NCI-H1417 treated with DMSO at 0.1 percent for 48 hours (cell line): ENCODE data around the gene COL26A1.
"Not testable (repeated sequence)": the region's sequence is repeated elsewhere in the genome, so short reads cannot be mapped to it uniquely, and the experiment has no call there.

Source experiments
- DNase-seq: peaks from one replicate; lab custom pipeline; 2025; lab: John Stamatoyannopoulos, UW

Gene COL26A1

DNA sequence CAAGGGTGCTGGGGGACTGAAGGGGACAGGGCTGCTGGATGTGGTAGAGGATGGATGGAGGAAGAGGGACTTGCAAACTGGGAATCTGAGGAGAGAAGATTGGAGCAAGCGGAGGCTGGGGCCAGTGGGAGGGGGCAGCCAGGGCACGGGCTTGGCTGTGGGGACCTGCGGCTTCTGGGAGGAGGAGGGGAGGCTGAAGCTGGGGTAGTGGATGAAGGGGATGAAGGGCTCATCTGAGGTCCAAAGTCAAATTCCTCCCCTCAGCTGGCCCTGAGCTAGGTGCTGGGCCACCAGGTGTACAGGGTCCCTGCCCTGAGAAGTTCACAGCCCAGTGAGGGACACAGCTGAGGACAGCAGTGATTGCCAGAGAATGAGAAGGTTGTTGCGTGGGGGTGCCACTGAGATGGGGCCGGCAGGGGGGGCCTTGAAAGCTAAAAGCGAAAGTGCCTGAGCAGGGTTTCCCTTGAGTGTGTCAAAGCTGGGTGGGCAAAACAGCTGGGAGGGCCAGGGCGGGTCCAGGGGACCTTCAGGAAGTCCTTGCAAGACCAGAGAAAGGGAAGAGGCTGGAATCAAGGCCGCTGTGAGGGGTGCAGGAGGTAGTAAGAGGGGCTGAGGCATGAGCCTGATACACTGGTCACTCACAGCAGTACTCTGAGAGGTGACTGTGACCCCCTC lies 191.2 kb downstream of the COL26A1 start:
- no peak for DNase-seq

DNA sequence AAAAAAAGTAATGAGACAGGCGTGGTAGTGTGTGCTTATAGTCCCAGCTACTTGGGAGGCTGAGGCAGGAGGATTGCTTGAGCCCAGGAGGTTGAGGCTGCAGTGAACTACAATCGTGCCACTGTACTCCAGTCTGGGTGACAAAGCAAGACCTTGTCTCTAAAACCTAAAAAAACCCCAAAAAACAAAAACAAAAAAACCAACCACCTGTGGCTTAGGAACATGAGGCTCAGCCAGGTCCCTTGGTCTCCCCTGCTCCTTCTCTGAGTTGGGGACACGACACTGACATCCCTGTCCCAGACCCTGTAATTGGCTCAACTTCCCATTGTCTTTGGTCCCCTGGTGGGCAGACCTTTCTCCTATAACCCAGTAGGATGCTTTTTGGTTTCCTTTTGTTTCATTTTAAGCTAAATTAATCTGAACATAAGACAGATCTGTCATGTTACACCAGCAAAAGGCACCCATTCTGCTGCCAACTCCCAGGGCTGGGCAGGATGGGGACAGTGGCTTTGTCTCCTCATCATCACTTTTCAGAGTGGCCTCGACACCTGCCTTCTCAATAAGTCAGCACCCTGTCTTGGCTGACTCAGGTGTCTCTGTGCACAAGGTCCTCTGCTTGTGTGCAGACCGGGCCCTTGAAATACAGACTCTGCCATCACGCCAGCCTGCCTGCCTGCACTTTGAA lies 192.1 kb downstream of the COL26A1 start:
- no peak for DNase-seq

DNA sequence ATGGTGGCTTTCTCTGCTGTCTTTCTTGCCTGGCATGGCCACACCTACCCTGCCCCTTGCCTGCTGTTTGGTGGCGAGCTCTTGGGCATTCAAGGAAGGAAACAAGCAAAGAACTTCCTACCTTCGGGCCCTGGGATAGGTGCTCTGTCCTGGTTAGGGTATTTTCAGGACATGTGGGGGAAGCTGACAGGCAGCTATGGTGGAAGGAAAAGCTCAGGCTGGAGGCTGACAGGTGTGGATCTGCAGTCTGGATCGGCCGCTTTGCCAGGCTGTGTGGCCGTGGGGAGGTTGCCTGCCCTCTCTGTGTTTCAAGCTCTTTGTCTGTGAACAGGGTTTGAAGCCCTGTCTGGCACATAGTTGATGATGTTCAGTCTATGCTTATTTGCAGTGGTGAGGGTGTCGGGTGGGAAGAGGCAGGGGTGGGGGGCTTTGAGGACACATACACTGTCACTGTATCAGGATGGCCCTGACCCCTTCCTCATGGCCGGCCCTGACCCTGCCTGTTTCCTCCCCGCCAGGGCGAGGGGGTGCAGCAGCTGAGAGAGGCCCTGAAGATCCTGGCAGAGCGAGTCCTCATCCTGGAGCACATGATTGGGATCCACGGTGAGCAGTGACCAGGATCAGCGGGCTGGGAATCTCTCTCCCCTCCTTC lies 192.7 kb downstream of the COL26A1 start:
- DNase-seq, result no peak

DNA sequence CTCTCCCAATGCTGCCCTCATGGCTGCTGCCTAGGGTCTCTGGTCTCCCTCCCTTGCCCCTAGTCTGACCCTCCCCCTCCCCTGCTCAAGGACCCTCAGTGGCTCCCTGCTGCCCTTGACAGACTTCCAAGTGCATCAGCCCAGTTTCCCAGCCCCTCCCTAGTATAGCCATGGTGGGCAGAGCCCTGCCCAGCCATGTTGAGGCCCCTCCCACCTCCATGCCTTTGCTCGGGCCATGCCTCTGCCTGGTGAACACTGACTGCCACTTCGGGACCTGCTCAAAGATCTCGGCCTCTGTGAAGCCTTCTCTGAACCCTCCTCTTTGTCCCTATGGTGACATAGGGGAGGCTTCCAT lies 193.2 kb downstream of the COL26A1 start:
- DNase-seq, result no peak

DNA sequence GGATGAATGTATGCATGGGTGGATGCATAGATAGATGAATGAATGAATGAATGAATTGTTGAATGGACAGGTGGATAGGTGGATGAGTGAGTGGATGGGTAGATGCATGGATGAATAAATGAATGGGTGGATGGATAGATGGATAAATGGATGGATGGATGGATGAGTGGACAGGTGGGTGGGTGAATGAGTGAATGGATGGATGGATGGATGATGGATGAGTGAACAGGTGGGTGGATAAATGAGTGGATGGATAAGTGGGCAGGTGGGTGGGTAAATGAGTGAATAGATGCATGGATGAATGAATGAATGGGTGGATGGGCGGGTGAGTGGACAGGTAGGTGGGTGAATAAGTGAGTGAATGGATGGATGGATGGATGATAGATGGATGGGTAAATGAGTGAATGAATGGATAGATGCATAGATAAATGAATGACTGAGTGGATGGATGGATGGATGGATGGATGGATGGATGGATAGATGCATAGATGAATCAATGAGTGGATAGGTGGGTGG lies 193.8 kb downstream of the COL26A1 start:
- DNase-seq, result no peak

- DNase-seq, result no peak
These were observed 194.7 kb downstream of the COL26A1 start for GRCh38 chr7:101557421-101557820.

DNA sequence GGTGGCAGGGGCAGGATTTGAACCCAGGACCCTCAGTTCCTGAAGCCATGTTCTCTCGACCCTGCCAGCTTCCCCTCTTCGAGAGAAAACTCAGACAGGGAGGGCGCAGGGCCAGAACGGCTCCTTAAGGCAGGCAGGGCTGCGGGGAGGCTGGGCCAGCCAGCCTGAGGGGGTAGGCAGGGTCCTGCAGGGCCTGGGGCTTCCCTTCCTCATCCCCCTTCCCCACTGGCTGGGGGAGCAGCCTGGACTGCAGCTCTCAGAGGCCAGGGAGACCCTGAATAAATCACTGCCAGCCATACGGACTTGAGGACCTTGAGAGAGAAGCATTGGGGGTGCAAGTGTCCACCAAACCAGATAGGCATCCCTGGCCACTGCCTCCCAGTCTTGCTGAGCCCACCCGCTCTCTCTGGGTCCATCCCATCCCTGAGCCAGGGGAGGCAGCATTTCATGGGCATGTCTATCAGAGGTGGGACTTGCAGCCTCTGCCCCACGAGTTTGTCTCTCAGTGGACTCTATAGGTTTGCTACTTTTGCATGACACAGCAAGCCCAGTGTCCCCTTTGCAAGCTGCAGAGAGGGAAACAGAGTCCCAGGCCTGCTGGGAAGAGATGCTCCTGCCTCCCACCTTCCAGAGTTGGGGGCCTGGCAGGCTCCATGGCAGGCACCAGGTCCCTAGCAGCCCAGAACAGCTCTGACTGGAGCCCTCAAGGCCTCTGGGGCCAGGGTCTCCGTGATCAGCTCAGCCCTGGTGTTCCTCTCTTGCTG lies 195.5 kb downstream of the COL26A1 start:
- no peak for DNase-seq

- DNase-seq, result no peak
These were observed 196.2 kb downstream of the COL26A1 start for GRCh38 chr7:101558742-101559325.

DNA sequence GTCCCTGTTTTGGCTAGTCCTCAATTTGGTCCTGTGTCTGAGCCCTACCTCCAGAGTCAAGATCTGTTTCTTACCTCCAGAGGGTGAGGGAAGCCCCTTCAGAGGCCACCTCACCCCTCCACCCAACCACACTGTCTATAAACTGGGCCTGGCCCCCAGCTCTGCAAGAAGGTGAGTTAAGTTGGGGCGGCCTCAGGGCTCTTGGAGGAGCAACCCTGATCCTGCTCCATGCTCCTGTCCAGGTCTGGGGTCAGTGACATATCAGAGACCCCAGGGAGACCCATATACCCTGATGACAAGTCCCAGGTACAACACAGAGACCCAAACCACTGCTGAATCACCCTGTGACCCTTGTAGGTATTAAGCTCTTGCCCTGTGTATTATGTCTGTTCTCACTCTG lies 196.9 kb downstream of the COL26A1 start:
- no peak for DNase-seq

- DNase-seq, result not testable (repeated sequence)
These were observed 197.3 kb downstream of the COL26A1 start for GRCh38 chr7:101560021-101560420.

DNA sequence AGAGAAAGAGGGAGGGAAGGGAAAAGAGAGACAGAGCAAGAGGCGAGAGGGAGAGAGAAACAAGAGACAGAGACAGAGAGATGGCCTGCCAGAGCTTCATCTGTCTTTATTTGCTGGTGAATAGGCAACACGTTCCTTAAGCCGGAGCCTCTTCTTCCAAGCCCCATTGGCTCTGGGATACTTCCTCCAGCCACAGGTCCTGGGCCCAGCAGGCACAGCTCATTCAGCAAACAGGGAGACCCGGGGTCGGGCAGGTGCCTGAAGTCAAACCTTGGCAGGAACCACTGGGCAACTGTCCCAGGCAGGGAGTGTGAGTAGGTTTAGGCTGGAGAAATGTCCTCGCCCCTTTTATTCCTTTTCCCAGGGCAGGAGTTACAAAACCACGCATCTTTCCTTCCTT lies 198.2 kb downstream of the COL26A1 start:
- DNase-seq, result no peak

GRCh38 chr7:101561293-101561692 lies 198.6 kb downstream of the COL26A1 start:
- DNase-seq, result not testable (repeated sequence)

GRCh38 chr7:101562531-101563197 lies 200.0 kb downstream of the COL26A1 start:
- DNase-seq, result no peak

DNA sequence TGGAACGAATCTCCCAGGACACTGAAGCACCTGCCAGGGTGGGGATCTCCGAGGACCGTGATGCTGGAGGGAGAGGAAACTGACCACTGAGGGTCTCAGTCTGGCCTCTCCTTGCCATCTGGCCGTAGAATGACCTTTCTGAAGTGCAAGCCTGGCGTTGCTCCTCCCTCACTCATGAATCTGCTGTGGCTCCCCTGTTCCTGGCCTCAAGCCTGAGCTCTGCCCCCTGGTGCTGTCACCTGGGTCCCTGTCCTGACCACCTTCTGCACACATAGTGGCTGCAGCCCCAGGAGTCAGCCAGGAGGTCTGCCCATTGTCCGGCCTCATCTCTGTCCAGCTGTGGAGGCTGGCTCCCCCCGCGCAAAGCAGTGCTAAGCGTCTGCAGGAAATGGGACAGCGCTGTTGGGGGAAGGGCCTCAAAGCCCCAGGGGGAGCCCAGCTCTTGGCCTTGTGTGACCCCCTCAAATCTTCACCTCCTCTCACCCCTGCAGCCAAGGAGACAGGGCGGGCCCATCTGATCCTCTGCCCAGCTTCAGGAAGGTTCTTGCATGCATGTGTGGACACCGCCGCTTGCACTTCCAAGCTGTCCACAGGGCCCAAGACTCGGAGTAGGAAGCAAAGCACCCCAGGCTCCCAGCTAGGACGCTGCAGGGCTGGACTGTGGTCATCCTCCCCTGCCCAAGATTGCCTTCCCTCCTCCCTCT lies 200.7 kb downstream of the COL26A1 start:
- DNase-seq, result no peak

DNA sequence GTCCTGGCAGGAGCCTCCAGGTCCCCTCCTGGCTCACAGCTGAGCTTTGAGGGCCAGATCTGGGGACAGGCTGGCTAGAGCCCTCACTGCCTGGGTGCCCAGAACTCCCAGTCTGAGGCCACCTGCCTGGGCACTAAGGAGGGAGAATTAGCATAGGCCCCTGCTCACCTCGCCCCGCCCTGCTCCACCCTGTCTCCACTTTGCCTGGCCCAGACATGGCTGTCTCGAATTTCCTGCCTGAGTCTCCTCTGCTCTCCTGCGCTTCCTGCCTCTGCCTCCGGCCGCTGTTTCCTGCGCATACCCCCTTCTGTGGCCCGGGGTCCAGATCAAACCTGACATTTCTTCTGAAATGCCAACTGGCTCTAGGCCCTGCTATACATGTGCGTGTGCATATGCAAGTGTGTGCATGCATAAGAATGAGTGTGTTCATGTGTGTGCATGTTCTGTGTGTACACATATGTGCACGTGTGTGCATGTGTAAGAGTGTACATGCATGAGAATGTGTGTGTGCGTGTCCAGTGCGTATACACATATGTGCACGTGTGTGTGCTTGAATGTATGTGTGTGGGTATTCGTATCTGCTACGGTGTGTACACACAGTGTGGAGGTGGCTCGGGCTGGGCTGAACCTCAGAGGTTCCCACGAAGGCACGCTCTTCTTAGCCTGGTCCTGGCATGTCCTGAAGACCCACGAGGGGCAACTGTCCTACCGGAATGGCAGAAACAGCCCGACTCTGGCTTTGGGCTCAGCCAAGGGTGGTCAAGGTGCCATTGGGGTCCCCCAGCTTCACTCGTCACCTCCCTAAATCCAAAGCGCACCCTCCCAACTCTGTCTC lies 201.5 kb downstream of the COL26A1 start:
- DNase-seq, result no peak

GRCh38 chr7:101564778-101565211 lies 202.1 kb downstream of the COL26A1 start:
- DNase-seq, result no peak

DNA sequence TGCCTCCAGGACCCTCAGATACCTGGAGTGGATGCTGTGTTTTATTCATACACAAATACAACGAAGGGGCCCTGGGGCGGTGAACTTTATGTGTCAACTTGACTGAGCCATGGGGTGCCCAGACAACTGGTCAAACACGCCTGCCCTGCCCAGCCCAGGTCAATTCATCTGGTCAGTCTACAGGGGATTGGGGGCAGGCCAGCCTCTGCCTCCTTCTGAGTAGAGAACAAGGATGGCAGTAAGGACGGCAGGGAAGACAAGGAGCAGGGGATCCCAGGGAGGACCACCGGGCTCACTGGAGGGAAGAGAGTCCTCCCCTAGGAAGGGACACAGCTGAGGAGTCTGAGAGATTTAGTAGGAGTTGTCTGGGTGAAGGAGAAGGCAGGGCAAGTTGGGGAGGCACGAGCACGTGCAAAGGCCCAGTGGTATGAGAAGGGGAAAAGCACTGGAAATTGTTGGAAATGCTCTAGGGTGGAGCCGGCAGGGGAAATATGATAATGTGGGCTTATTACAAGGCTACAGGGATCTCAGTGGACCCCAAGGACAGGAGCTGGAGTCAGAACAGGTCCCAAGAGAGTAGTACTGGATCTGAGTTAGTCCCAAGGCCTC lies 203.0 kb downstream of the COL26A1 start:
- DNase-seq, result no peak

DNA sequence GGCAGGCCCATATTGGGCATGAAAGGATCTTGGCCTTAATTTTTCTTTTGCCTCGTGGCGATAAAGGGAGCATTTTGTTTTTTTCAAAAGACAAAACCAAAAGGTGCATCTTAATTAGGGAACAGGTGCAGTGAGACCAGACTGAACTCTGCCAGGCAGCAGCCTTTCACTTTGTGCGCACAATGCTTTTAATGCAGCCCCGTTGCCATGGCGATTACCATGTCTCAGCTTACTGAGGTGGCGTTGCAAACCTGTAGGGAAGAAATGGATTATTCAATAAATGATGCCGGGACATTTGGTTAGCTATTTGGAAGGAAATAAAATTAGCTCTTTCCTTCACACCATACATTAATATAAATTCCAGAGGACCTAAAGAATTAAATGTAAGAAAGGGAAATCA lies 204.6 kb downstream of the COL26A1 start:
- peak; percentile 42 for DNase-seq

GRCh38 chr7:101572156-101572555 lies 209.5 kb downstream of the COL26A1 start:
- DNase-seq, result no peak
